Inferior parietal cortex (tissue), 1 donor: Measurements from ENCODE around the gene PADI4.

ENCODE experiments used
- DNase-seq: peaks from one replicate; pipeline ENCODE4 v3.0.0-alpha.2; 2016; ENCODE audit errors: extremely low spot score

PADI4 gene

DNA sequence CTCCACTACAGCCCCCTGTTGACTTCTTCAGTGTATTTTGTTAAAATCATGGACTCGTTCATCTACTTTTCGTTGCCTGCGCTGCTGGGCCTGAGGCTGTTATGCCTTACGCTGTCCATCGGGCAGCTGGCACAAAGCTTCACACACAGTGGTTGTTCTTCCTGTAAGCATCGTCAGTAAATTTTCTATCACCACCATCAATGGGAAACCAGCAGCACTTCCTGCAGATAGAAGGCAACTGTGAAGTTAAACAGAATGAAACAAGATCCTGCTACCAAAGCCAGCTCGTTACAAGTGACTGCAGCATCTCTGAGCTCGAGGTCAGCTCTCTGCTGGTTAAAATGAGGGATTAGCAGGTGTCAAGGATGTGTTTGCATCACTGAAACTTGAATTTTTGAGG is 42.1 kb downstream of the PADI4 start:
- DNase-seq = no peak

DNA sequence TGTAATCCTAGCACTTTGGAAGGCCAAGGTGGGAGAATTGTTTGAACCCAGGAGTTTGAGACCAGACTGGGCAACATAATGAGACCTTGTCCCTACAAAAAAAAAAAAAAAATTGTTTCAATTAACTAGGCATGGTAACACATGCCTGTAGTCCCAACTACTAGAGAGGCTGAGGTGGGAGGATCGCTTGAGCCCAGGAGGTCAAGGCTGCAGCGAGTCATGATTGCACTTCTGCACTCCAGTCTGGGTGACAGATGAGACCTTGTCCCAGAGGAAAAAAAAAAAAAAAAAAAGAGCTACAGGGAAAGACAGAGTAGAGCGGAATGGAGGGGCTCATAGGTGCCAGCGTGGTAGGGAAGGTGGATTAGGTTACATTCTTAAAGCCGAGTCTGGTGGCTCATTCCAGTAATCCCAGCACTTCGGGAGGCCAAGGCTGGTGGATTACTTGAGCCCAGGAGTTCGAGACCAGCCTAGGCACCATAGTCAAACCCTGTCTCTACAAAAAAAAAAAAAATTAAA is 43.0 kb downstream of the PADI4 start:
- DNase-seq = no peak

- no peak for DNase-seq
Measured at GRCh38 chr1:17351598-17352324, 43.8 kb downstream of the PADI4 start.

DNA sequence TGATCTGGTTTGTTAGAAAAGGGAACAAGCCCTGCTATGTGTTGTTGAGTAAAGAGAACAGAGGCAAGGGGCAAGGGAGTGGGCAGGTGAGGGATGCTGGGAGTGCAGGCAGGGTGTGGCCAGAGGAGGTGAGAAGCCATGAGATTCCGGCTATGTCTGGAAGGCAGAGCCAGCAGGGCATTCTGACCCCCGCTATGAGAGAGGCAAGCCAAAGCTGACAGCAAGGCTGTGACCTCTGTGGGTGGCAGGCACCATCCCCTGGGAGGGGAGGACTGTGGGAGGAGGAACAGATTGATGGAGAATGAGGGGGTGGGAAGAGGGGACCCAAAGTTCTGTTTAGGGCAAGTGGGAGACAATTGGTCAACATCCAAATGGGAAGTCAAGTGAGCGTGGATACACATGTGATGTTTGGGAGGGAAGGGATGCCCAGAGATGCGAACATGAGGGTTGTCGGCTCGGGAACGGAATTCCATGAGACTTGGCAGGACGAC is 44.5 kb downstream of the PADI4 start:
- no peak for DNase-seq

GRCh38 chr1:17355898-17356297 is 47.9 kb downstream of the PADI4 start:
- no peak for DNase-seq

GRCh38 chr1:17356387-17357026 is 48.5 kb downstream of the PADI4 start:
- DNase-seq = no peak

GRCh38 chr1:17358557-17358956 is 50.6 kb downstream of the PADI4 start:
- no peak for DNase-seq

GRCh38 chr1:17359031-17359430 is 51.0 kb downstream of the PADI4 start:
- no peak for DNase-seq

- no peak for DNase-seq
Measured at GRCh38 chr1:17359808-17360207, 51.8 kb downstream of the PADI4 start.

DNA sequence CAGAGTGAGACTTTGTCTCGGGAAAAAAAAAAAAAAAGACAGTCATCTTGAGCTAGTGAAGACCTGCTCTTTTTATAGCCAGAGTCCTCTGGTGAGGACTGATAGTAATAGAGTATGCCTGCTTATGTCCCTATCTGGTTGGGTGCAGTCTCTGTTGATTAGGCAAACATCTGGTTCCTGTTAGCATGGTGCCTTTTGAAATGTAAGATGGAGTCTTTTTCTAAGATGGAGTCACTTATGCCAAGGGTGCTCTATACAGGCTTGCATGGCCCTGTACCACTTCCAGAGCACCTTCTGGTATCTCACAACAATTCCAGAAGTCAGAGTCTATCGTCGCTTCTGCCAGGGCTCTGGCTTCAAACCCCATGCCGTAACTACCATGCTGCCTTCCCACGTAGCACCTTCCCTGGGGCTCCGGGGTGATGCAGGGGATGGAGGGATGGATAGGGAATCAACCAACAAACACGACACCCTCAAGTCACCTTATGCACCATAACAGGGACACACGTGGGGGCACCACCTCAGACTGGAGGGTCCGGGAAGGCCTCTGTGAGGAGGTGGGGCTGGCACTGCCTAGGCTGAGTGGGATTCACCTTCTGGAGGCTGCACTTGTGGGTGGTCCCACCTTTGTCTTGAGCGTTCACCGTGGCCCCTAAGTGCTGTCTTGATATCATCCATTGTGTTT is 52.4 kb downstream of the PADI4 start:
- no peak for DNase-seq

- DNase-seq = no peak
Measured at GRCh38 chr1:17361687-17362086, 53.7 kb downstream of the PADI4 start.

DNA sequence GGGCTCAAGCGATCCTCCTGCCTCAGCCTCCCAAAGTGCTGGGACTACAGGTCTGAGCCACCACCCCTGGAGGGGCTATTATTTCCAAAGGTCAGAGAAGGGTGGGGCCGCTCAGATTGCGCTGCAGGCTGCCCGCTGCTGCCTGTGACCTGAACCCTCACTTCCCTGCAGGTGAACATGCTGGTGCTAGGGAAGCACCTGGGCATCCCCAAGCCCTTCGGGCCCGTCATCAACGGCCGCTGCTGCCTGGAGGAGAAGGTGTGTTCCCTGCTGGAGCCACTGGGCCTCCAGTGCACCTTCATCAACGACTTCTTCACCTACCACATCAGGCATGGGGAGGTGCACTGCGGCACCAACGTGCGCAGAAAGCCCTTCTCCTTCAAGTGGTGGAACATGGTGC is 55.4 kb downstream of the PADI4 start:
- no peak for DNase-seq

DNA sequence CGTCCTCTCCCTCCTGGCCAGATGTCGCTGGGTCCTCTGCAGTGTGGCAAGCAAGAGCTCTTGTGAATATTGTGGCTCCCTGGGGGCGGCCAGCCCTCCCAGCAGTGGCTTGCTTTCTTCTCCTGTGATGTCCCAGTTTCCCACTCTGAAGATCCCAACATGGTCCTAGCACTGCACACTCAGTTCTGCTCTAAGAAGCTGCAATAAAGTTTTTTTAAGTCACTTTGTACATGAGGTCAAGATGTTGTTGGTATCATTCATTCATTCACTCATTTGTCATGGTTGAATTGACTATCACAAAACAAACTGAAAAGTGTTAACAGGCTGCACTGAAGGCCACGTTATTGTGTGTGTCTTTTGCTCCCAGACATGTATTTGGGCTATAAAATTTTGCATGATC is 55.8 kb downstream of the PADI4 start:
- no peak for DNase-seq

DNA sequence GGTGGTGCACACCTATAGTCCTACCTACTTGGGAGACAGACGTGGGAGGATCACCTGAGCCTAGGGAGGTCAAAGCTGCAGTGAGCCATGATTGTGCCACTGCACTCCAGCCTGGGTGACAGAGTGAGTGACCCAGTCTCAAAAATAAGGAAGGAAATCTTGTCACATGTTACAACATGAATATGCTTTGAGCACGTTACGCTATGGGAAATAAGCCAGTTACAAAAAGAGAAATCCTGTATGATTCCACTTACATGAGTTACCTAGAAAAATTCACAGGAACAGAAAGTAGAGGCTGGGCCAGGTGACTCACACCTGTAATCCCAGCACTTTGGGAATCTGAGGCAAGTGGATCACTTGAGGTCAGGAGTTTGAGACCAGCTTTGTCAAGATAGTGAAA is 57.3 kb downstream of the PADI4 start:
- DNase-seq = no peak

- no peak for DNase-seq
Measured at GRCh38 chr1:17369466-17369865, 61.5 kb downstream of the PADI4 start.

GRCh38 chr1:17370618-17371017 is 62.6 kb downstream of the PADI4 start:
- no peak for DNase-seq

DNA sequence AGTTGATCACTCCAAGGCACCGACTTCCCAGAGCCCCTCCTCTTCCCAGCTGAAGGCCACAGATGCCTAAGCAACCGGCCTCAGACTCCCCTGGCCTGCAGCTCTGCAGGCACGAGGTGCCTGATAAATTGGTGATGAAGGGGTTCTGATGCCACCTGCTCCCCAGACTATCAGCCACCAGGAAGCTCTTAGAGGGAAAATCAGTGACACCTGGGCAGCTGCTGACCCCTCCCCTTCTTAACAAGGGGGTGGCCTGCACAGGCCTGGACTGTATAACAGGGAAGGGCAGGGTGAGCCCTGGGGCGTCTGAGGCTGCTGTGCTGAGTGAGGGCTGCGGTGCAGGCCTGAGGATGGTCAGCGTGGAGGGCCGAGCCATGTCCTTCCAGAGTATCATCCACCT is 63.9 kb downstream of the PADI4 start, which contains the start of gene PADI6:
PADI6 (plus strand) TSS at position 301 of the 400 bp plus-strand sequence; CDS start at position 351, 50 bp downstream.
- no peak for DNase-seq

GRCh38 chr1:17372955-17373354 is 65.0 kb downstream of the PADI4 start:
- no peak for DNase-seq

GRCh38 chr1:17375651-17376050 is 67.7 kb downstream of the PADI4 start:
- no peak for DNase-seq

- DNase-seq = no peak
Measured at GRCh38 chr1:17377325-17377953, 69.4 kb downstream of the PADI4 start.

DNA sequence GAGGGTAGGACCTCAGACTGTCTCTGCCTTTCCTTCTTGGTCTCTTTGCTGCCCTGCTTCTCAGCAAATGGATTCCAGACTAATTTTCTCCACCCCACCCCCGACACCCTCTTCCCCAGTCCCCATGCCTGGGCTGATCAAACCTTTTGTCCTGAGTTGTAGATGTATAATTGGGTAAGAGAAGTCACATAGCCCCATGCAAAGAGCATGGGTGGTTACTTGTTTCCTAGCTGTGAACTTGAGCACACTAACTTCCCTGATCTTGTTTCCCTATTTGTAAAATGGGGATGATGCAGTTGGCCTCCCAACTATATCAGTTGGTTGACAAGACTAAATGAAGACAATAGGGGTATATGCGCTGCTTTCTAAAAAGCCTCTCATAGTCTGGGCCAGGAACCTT is 73.2 kb downstream of the PADI4 start:
- no peak for DNase-seq

GRCh38 chr1:17392199-17392740 is 84.3 kb downstream of the PADI4 start:
- no peak for DNase-seq
